Uterus (tissue), 2 donors: ENCODE measurements around the gene TRAPPC11.

Experiments used
- POLR2A ChIP-seq, 2 donors: fragments of 450-650 bp; IDR thresholded peaks; one replicate each; pipeline ENCODE4 v1.6.1; 2016; ENCODE audit warnings: antibody characterized with exemption in 2 of 2, mild to moderate bottlenecking in 1 of 2, moderate library complexity in 1 of 2
- TF ChIP-seq, protein P1 (sequence below), 4 experiments: fragments of 200-600 bp in 2 of 4; fragments of 450-650 bp in 2 of 4; sonication (generic) in 2 of 4; IDR thresholded peaks; one replicate each; pipeline ENCODE4 v1.5.1; 2016 to 2019; ENCODE audit warnings: antibody characterized with exemption in 4 of 4, mild to moderate bottlenecking in 2 of 4, moderate library complexity in 1 of 4

DNA sequence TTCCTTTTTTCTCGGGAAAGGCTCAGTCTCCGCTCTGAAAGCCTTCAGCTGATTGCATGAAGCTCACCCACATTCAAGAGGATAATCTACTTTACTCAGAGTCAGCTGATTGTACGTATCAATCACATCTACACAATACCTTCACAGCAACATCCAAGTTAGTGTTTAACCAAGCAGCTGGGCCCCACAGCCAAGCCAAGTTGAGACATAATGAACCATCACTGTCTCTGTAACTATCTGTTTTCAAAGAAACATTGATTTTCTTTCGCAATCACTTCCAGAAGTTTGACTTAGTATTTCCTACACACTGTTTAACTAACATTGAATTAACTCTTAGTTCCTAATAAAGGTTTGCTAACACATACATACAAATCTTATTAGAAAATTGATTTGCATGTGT is 40.4 kb upstream of the TRAPPC11 start:
- TF ChIP-seq, protein P1, sequence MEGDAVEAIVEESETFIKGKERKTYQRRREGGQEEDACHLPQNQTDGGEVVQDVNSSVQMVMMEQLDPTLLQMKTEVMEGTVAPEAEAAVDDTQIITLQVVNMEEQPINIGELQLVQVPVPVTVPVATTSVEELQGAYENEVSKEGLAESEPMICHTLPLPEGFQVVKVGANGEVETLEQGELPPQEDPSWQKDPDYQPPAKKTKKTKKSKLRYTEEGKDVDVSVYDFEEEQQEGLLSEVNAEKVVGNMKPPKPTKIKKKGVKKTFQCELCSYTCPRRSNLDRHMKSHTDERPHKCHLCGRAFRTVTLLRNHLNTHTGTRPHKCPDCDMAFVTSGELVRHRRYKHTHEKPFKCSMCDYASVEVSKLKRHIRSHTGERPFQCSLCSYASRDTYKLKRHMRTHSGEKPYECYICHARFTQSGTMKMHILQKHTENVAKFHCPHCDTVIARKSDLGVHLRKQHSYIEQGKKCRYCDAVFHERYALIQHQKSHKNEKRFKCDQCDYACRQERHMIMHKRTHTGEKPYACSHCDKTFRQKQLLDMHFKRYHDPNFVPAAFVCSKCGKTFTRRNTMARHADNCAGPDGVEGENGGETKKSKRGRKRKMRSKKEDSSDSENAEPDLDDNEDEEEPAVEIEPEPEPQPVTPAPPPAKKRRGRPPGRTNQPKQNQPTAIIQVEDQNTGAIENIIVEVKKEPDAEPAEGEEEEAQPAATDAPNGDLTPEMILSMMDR (IDR thresholded peaks at IDR 0.05) = no peak
- TF ChIP-seq POLR2A (IDR thresholded peaks at IDR 0.05) = no peak
